ENCODE data around the gene ZBTB20. TPM values are rescaled to one million over a fixed set of nuclear protein-coding genes. Genes with fewer than 3 reads are reported as not detected.

Gene ZBTB20
- total RNA-seq, 2 donors from 2014 or later, result 5.7 to 17.7 TPM

DNA sequence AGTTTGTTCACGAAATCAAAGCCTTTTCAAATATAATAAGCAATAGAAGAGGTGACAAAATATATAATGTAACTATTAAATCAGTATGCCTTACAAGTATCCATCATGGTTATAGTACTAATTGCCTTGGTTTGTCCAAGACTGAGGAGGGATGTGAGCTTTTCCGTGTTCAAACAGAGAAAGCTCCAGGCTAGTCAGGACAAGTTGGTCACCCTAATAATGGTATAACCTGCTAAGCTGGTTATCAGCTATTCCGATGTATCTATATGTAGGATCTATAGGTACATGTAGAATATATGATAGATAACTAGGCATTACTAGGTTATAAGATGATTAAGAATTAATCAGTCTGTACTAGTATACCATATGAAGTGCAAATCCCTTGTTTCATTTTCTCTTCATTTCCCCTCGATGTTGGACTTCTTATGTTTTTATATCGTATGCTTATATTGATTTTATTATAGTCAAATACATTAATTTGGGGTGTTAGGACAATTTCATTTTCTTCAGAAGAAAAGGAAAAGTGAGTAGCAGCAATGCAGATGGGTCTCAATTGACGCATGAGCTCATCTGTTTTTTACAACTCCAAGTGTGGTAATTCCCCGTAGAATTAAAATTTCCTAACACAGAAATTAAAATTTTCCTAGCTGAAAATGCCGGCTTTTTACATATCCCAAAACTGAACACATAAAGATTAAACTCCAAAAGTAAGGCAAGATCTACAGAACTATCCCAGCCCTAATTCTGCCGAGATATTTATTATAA, 434.2 kb downstream of the ZBTB20 start:
- H3K4me3 Mint-ChIP-seq, result no peak overlapping the region
- H3K9me3 Mint-ChIP-seq, result no peaks in the 10 kb centered on the region
- no peak overlapping the region for H3K27ac Mint-ChIP-seq
- no peaks in the 10 kb centered on the region for H3K27me3 Mint-ChIP-seq
- peaks cover 4% of the 10 kb centered on the region for H3K4me1 Mint-ChIP-seq
- H3K36me3 Mint-ChIP-seq (ENCODE audit: low read depth), result no peaks in the 10 kb centered on the region
- ATAC-seq (replicated peaks), result no peak

- H3K9me3 Mint-ChIP-seq, result no peaks in the 10 kb centered on the region
- H3K27ac Mint-ChIP-seq, result no peak overlapping the region
- no peak for ATAC-seq (replicated peaks)
- H3K4me3 Mint-ChIP-seq, result no peak overlapping the region
- H3K4me1 Mint-ChIP-seq, result peaks cover 16% of the 10 kb centered on the region
- H3K36me3 Mint-ChIP-seq (ENCODE audit: low read depth), result no peaks in the 10 kb centered on the region
- H3K27me3 Mint-ChIP-seq, result no peaks in the 10 kb centered on the region
Measured at GRCh38 chr3:114711321-114711886, 435.7 kb downstream of the ZBTB20 start.

DNA sequence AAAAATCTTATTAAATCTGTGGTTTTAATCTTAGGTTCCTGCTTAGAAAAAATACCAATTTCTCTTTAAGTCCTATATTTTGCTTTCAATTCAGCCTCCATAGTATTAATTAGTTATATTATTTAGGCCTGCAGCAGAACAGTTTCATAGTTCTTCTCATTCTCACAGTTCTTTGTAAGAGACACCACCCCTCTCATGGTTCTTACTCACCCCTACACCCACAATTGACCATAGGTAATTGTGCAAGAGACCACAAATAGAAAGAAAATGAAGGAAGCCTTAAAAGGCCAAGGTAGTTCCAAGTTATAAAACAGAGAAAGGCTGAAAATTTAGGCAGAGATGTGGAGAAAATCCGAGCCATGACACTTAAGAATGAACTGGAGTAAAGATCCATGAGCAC, 438.0 kb downstream of the ZBTB20 start:
- Mint-ChIP-seq H3K36me3 (ENCODE audit: low read depth) (no peaks in the 10 kb centered on the region), H3K27ac (no peak overlapping the region), H3K4me1 (peaks cover 21% of the 10 kb centered on the region), H3K9me3 (no peaks in the 10 kb centered on the region), H3K4me3 (no peak overlapping the region), H3K27me3 (no peaks in the 10 kb centered on the region)
- peak; percentile 60 for ATAC-seq (replicated peaks)

- Mint-ChIP-seq H3K4me3 (no peak overlapping the region), H3K27ac (no peak overlapping the region), H3K36me3 (ENCODE audit: low read depth) (no peaks in the 10 kb centered on the region), H3K4me1 (peaks cover 21% of the 10 kb centered on the region), H3K9me3 (no peaks in the 10 kb centered on the region), H3K27me3 (no peaks in the 10 kb centered on the region)
- ATAC-seq (replicated peaks), result no peak
Measured at GRCh38 chr3:114707252-114707860, 439.7 kb downstream of the ZBTB20 start.

DNA sequence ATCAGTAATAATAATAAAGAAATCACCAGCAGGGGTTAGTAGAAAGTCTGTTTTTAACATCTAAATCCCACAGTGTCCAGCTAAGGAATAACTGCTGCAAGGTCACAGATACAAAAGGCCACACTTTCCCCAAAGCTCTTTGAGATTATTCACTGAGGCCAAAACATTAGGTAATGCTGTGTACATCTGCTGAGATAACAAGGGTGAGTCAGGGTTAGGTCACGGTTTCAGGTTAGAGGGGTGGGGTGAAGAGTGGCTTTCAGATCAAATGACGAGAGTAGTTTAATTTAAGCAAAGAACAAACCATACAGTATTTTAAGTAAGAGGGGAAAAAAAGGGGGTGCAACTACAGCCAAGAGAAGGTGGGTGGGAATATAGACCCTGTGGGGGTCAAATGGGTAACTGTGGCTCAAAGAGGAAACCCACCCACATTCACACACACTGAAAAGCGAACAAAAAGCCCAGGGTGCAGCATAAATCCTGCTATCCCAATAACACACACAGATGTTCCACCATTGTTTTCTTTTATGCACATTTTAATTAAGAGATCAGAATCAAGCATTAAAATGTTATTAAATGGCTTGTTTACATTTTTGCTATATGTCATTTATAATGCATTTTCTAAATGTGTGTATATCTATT, 440.4 kb downstream of the ZBTB20 start:
- Mint-ChIP-seq H3K9me3 (no peaks in the 10 kb centered on the region), H3K27me3 (no peaks in the 10 kb centered on the region), H3K36me3 (ENCODE audit: low read depth) (no peaks in the 10 kb centered on the region), H3K4me1 (peaks cover 21% of the 10 kb centered on the region), H3K4me3 (no peak overlapping the region), H3K27ac (no peak overlapping the region)
- ATAC-seq (replicated peaks), result peak; percentile 99

DNA sequence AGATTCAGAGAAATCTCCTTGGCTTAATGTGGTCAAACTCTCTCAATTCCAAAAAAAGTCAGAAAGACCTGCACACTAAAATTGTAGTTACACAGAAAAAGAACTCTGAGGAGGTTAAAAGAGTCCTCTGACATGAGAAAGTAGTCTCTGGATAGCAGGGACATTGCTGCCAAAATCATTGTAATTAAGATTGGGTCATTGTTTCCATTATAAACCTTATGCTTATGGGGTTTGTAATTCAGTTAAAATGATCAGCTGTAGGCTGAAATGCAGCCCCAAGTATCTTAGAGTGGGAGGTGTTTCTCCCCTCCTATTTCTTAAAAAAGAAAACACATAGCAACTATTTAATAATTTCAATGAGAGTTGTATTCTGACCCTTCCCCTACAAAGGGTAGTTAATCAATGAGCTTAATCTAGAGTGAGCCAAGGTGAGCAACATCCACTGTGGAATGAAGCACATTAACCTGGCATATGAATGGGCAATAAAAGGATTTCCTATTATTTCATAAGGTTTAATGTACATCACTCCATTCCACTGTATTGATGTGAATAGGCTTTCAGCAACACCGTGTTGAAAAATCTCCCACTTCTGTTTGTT, 446.4 kb downstream of the ZBTB20 start:
- Mint-ChIP-seq H3K36me3 (ENCODE audit: low read depth) (no peaks in the 10 kb centered on the region), H3K4me1 (peaks cover 8% of the 10 kb centered on the region), H3K27ac (no peak overlapping the region), H3K4me3 (no peak overlapping the region), H3K27me3 (no peaks in the 10 kb centered on the region), H3K9me3 (no peaks in the 10 kb centered on the region)
- ATAC-seq (replicated peaks), result no peak

GRCh38 chr3:114698146-114699105, 448.7 kb downstream of the ZBTB20 start:
- no peak overlapping the region for H3K27ac Mint-ChIP-seq
- peaks cover 5% of the 10 kb centered on the region for H3K4me1 Mint-ChIP-seq
- H3K4me3 Mint-ChIP-seq, result no peak overlapping the region
- no peaks in the 10 kb centered on the region for H3K27me3 Mint-ChIP-seq
- peaks cover under 1% of the 10 kb centered on the region for H3K36me3 Mint-ChIP-seq (ENCODE audit: low read depth)
- H3K9me3 Mint-ChIP-seq, result no peaks in the 10 kb centered on the region
- ATAC-seq (replicated peaks), result no peak

DNA sequence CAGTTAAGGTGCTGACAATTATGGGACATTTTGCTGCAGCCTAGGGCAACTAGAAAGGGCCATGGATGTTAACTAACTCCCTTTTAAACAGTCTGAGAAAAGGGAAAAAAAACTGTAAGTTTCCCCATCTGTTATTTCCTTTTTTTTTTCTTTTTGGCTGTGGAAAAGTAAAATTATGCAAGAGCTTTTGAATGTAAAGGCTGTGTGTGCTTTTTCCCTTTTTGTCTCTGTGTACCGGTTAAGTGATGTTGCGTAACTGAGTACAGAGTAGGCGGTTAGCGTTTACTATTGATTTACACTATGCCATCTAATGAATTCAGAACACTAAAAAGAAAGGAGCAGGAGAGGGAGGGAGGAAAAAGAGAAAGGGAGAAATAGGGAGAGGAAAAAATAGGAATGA, 449.7 kb downstream of the ZBTB20 start:
- H3K27me3 Mint-ChIP-seq, result no peaks in the 10 kb centered on the region
- H3K9me3 Mint-ChIP-seq, result no peaks in the 10 kb centered on the region
- no peak for ATAC-seq (replicated peaks)
- peaks cover 11% of the 10 kb centered on the region for H3K36me3 Mint-ChIP-seq (ENCODE audit: low read depth)
- H3K4me3 Mint-ChIP-seq, result no peak overlapping the region
- no peak overlapping the region for H3K27ac Mint-ChIP-seq
- H3K4me1 Mint-ChIP-seq, result peaks cover 5% of the 10 kb centered on the region

- H3K27me3 Mint-ChIP-seq, result no peaks in the 10 kb centered on the region
- H3K4me3 Mint-ChIP-seq, result no peak overlapping the region
- no peak for ATAC-seq (replicated peaks)
- no peak overlapping the region for H3K27ac Mint-ChIP-seq
- H3K4me1 Mint-ChIP-seq, result peaks cover 9% of the 10 kb centered on the region
- H3K36me3 Mint-ChIP-seq (ENCODE audit: low read depth), result peaks cover 16% of the 10 kb centered on the region
- H3K9me3 Mint-ChIP-seq, result no peaks in the 10 kb centered on the region
Measured at GRCh38 chr3:114694251-114694650, 452.8 kb downstream of the ZBTB20 start.

GRCh38 chr3:114691871-114692270, 455.2 kb downstream of the ZBTB20 start:
- Mint-ChIP-seq H3K4me3 (no peak overlapping the region), H3K9me3 (no peaks in the 10 kb centered on the region), H3K27me3 (no peaks in the 10 kb centered on the region), H3K36me3 (ENCODE audit: low read depth) (peaks cover 16% of the 10 kb centered on the region), H3K4me1 (peaks cover 10% of the 10 kb centered on the region), H3K27ac (no peak overlapping the region)
- ATAC-seq (replicated peaks), result no peak

- no peaks in the 10 kb centered on the region for H3K9me3 Mint-ChIP-seq
- H3K27ac Mint-ChIP-seq, result no peak overlapping the region
- peaks cover 11% of the 10 kb centered on the region for H3K4me1 Mint-ChIP-seq
- H3K27me3 Mint-ChIP-seq, result no peaks in the 10 kb centered on the region
- no peak for ATAC-seq (replicated peaks)
- H3K36me3 Mint-ChIP-seq (ENCODE audit: low read depth), result peaks cover 16% of the 10 kb centered on the region
- no peak overlapping the region for H3K4me3 Mint-ChIP-seq
Measured at GRCh38 chr3:114690911-114691310, 456.2 kb downstream of the ZBTB20 start.

GRCh38 chr3:114687151-114687550, 459.9 kb downstream of the ZBTB20 start:
- no peak for ATAC-seq (replicated peaks)
- no peaks in the 10 kb centered on the region for H3K9me3 Mint-ChIP-seq
- H3K4me3 Mint-ChIP-seq, result no peak overlapping the region
- no peaks in the 10 kb centered on the region for H3K27me3 Mint-ChIP-seq
- H3K4me1 Mint-ChIP-seq, result peaks cover 11% of the 10 kb centered on the region
- no peak overlapping the region for H3K27ac Mint-ChIP-seq
- H3K36me3 Mint-ChIP-seq (ENCODE audit: low read depth), result peaks cover 2% of the 10 kb centered on the region

DNA sequence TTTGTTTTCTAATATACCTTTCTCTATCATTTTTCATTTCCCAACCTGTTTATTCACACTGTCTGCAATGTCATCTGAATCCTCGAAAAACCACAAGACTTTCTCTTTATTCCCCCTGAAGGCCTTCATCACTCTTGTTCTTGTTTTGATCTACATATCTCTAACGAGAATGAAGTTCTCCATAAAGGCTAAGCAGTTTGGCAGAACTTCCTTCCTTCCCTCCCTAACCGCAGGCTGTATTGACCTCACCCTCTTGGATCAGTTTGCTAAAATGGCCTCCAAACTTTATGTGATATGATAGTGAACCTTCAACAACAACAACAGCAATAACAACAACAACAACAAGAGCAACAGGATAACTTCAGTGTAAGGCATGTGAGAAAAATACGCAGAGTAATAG, 460.5 kb downstream of the ZBTB20 start:
- Mint-ChIP-seq H3K36me3 (ENCODE audit: low read depth) (no peaks in the 10 kb centered on the region), H3K27me3 (no peaks in the 10 kb centered on the region), H3K27ac (no peak overlapping the region), H3K4me1 (peaks cover 7% of the 10 kb centered on the region), H3K4me3 (no peak overlapping the region), H3K9me3 (no peaks in the 10 kb centered on the region)
- no peak for ATAC-seq (replicated peaks)

DNA sequence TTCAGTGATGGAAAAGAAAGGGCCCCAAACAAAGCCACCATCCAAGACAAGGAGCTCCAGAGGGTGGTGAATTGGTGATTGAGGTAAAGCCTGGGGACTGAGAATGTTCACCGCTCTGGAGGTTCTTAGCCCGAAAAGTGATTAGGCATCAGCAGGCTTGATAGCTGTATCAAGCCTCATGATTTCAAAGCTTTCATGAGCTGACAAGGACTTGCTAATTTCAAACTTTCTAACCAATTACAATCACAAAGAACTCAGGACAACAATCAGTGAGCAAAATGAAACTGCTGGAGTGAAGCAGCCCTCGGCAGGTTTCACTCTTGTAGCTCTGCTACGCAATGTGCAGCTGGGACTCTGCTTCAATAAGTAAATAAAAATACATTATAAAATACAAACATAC, 461.9 kb downstream of the ZBTB20 start:
- Mint-ChIP-seq H3K4me1 (peaks cover 7% of the 10 kb centered on the region), H3K4me3 (no peak overlapping the region), H3K27me3 (no peaks in the 10 kb centered on the region), H3K27ac (no peak overlapping the region), H3K9me3 (no peaks in the 10 kb centered on the region), H3K36me3 (ENCODE audit: low read depth) (no peaks in the 10 kb centered on the region)
- ATAC-seq (replicated peaks), result no peak
